Ascending aorta (tissue), 2 donors: ENCODE measurements around the gene NRAP. TPM values are rescaled to one million over a fixed set of nuclear protein-coding genes. Genes with fewer than 3 reads are reported as not detected.
"Not testable (repeated sequence)": the region's sequence is repeated elsewhere in the genome, so short reads cannot be mapped to it uniquely, and the experiment has no call there.

Experiments
- DNase-seq, 2 donors: peaks; one replicate each; pipeline ENCODE4 v3.0.0-alpha.2; 2019; ENCODE audit warnings: low spot score in 2 of 2
- H3K27ac ChIP-seq, 2 donors: fragments of 200-600 bp; sonication (generic); one replicate each; pipeline ENCODE4 v1.5.1; 2016 to 2017; ENCODE audit warnings: mild to moderate bottlenecking in 1 of 2
- H3K27me3 ChIP-seq: fragments of 200-600 bp; sonication (generic); one replicate; pipeline ENCODE4 v1.5.1; 2017
- H3K36me3 ChIP-seq, 2 donors: fragments of 200-600 bp; sonication (generic); one replicate each; pipeline ENCODE4 v1.5.1; 2016
- H3K4me1 ChIP-seq, 2 donors: fragments of 200-600 bp; sonication (generic); one replicate each; pipeline ENCODE4 v1.5.1; 2016 to 2017; ENCODE audit warnings: mild to moderate bottlenecking in 1 of 2
- H3K4me3 ChIP-seq, 2 donors: fragments of 200-600 bp; sonication (generic); one replicate each; pipeline ENCODE4 v1.5.1; 2016 to 2017; ENCODE audit warnings: mild to moderate bottlenecking in 1 of 2
- H3K9me3 ChIP-seq, 2 donors: fragments of 200-600 bp; sonication (generic); one replicate each; pipeline ENCODE4 v1.5.1; 2016
- CTCF ChIP-seq, 3 experiments: fragments of 200-600 bp in 2 of 3; fragments of 450-650 bp in 1 of 3; sonication (generic) in 2 of 3; IDR thresholded peaks; one replicate each; pipeline ENCODE4 v1.5.1; 2016 to 2019; ENCODE audit warnings: antibody characterized with exemption in 3 of 3, mild to moderate bottlenecking in 1 of 3, moderate library complexity in 1 of 3
- intact Hi-C: fragments of 100-400 bp; cut with DNase I; formaldehyde crosslinking; loops from one replicate; pipeline ENCODE4 v1.15.1; 2023
- total RNA-seq: library from RNA; depleted of rRNA; stranded (reverse); fragments of >200 nt; gene quantifications from one replicate; pipeline ENCODE4 v1.1.0, GENCODE V29; 2016

Gene NRAP
- total RNA-seq, 1 donor from 2014 or later, result not detected

- intact Hi-C loops, result no loop called here
- no peak for TF ChIP-seq CTCF (IDR thresholded peaks at IDR 0.05)
- no peaks in the 10 kb centered on the region for H3K9me3 ChIP-seq
- no peaks in the 10 kb centered on the region for H3K36me3 ChIP-seq
- H3K4me1 ChIP-seq, result no peaks in the 10 kb centered on the region
- H3K27ac ChIP-seq, result no peak overlapping the region
- no peaks in the 10 kb centered on the region for H3K27me3 ChIP-seq
- H3K4me3 ChIP-seq, result no peak overlapping the region
- no peak for DNase-seq
Measured at GRCh38 chr10:113665806-113666354, 2.0 kb upstream of the NRAP start.

- no peak overlapping the region for H3K4me3 ChIP-seq
- no peaks in the 10 kb centered on the region for H3K36me3 ChIP-seq
- H3K27ac ChIP-seq, result no peak overlapping the region
- H3K9me3 ChIP-seq, result no peaks in the 10 kb centered on the region
- no peak for DNase-seq
- no peak for TF ChIP-seq CTCF (IDR thresholded peaks at IDR 0.05)
- H3K27me3 ChIP-seq, result no peaks in the 10 kb centered on the region
- no peaks in the 10 kb centered on the region for H3K4me1 ChIP-seq
- intact Hi-C loops, result no loop called here
Measured at GRCh38 chr10:113665352-113665751, 1.5 kb upstream of the NRAP start.

- DNase-seq, result no peak
- no peak for TF ChIP-seq CTCF (IDR thresholded peaks at IDR 0.05)
- H3K27ac ChIP-seq, result no peak overlapping the region
- H3K4me1 ChIP-seq, result no peaks in the 10 kb centered on the region
- no peaks in the 10 kb centered on the region for H3K36me3 ChIP-seq
- intact Hi-C loops, result no loop called here
- H3K9me3 ChIP-seq, result no peaks in the 10 kb centered on the region
- no peak overlapping the region for H3K4me3 ChIP-seq
- H3K27me3 ChIP-seq, result no peaks in the 10 kb centered on the region
Measured at GRCh38 chr10:113663142-113663541, 699 bp downstream of the NRAP start.

GRCh38 chr10:113661332-113661731 lies 2.5 kb downstream of the NRAP start:
- Histone ChIP-seq H3K4me1 (no peaks in the 10 kb centered on the region), H3K4me3 (no peak overlapping the region), H3K36me3 (no peaks in the 10 kb centered on the region), H3K9me3 (no peaks in the 10 kb centered on the region), H3K27ac (no peak overlapping the region), H3K27me3 (no peaks in the 10 kb centered on the region)
- no peak for TF ChIP-seq CTCF (IDR thresholded peaks at IDR 0.05)
- no peak for DNase-seq
- intact Hi-C loops, result no loop called here

GRCh38 chr10:113657544-113657943 lies 6.3 kb downstream of the NRAP start:
- H3K4me1 ChIP-seq, result no peaks in the 10 kb centered on the region
- H3K27me3 ChIP-seq, result no peaks in the 10 kb centered on the region
- DNase-seq, result no peak
- intact Hi-C loops, result loop anchor here (10.0 kb wide), 1 partner anchor 1373 kb away; the partner anchor contains the start of gene TECTB
- no peak overlapping the region for H3K27ac ChIP-seq
- TF ChIP-seq CTCF (IDR thresholded peaks at IDR 0.05), result no peak
- no peaks in the 10 kb centered on the region for H3K36me3 ChIP-seq
- no peak overlapping the region for H3K4me3 ChIP-seq
- H3K9me3 ChIP-seq, result no peaks in the 10 kb centered on the region

- intact Hi-C loops, result loop anchor here (10.0 kb wide), 1 partner anchor 1372 kb away; the partner anchor contains the start of gene TECTB
- H3K36me3 ChIP-seq, result no peaks in the 10 kb centered on the region
- no peaks in the 10 kb centered on the region for H3K9me3 ChIP-seq
Measured at GRCh38 chr10:113656896-113657295, 6.9 kb downstream of the NRAP start.

GRCh38 chr10:113652456-113652855 lies 11.4 kb downstream of the NRAP start:
- not testable (repeated sequence) for H3K4me1 ChIP-seq, H3K27me3 ChIP-seq, H3K4me3 ChIP-seq, DNase-seq, H3K9me3 ChIP-seq, H3K36me3 ChIP-seq, H3K27ac ChIP-seq
- intact Hi-C loops, result loop anchor here (10.0 kb wide), 1 partner anchor 1368 kb away; the partner anchor contains the start of gene TECTB

More at GRCh38 chr10:113656896-113657295, 6.9 kb downstream of the NRAP start:
- Histone ChIP-seq H3K4me1 (no peaks in the 10 kb centered on the region), H3K4me3 (no peak overlapping the region), H3K27me3 (no peaks in the 10 kb centered on the region), H3K27ac (no peak overlapping the region)
- no peak for DNase-seq
- TF ChIP-seq CTCF (IDR thresholded peaks at IDR 0.05), result no peak
